HepG2 (cell line): ENCODE data around the gene INSYN2B. TPM values are rescaled to one million over a fixed set of nuclear protein-coding genes. Genes with fewer than 3 reads are reported as not detected.

Experiments used
- ATAC-seq: fragments of 200-7000 bp; cut with Tn5 transposase; 3 replicates; pipeline ENCODE4 v1.9.1; 2020; ENCODE audit warnings: mild to moderate bottlenecking, moderate library complexity
- BruUV-seq: library from RNA; stranded (reverse); fragments of 400-500 nt; replicated peaks from 2 replicates; lab custom pipeline; 2021; lab: Mats Ljungman, UMichigan
- CTCF ChIA-PET: fragments of 300-600 bp; formaldehyde crosslinking; extraction: SDS; loops from one replicate; lab custom pipeline; 2021; ENCODE audit warnings: low total read pairs, inconsistent platforms, low intra/inter-chr PET ratio; lab: Yijun Ruan, JAX
- POLR2A ChIA-PET: fragments of 350-600 bp; sonication (Branson Sonifier 250); formaldehyde crosslinking; loops from one replicate; lab custom pipeline; 2020; ENCODE audit warnings: antibody characterized with exemption, inconsistent platforms; lab: Yijun Ruan, JAX
- DNase-seq: peaks from one replicate; pipeline ENCODE4 v3.0.0-alpha.2; 2015; ENCODE audit warnings: low spot score
- FAIRE-seq: peaks from 3 replicates; lab custom pipeline; 2011; peaks lifted over from hg19 to GRCh38; lab: Jason Lieb, UNC
- H2AFZ ChIP-seq: one replicate; pipeline ENCODE4 v1.6.1; 2011; ENCODE audit warnings: low read length, inconsistent platforms
- H3K27ac ChIP-seq: fragments of 300-600 bp; 3 replicates; pipeline ENCODE4 v1.8.0; 2011; ENCODE audit warnings: mixed run types, mild to moderate bottlenecking, mixed read lengths, low read length, inconsistent platforms; ENCODE audit not compliant: insufficient read depth; ENCODE audit errors: extremely low read length
- H3K27me3 ChIP-seq, 2 experiments: fragments of 200-600 bp in 1 of 2; 2 replicates in 1 of 2; 3 replicates in 1 of 2; pipeline versions ENCODE4 v1.6.0 to v1.8.0; 2011; ENCODE audit warnings: low read length in 2 of 2, mild to moderate bottlenecking in 2 of 2, moderate library complexity in 2 of 2, inconsistent platforms in 1 of 2; ENCODE audit not compliant: insufficient read depth in 2 of 2, control insufficient read depth in 1 of 2
- H3K36me3 ChIP-seq, 2 experiments: fragments of 200-600 bp in 1 of 2; replicated peaks in 1 of 2; 2 replicates in 1 of 2; 3 replicates in 1 of 2; pipeline versions ENCODE4 v1.5.1 to v1.8.0; 2011; ENCODE audit warnings: low read length in 2 of 2, inconsistent platforms in 1 of 2; ENCODE audit not compliant: insufficient read depth in 2 of 2, control insufficient read depth in 1 of 2
- H3K4me1 ChIP-seq: 2 replicates; pipeline ENCODE4 v1.5.1; 2012; ENCODE audit warnings: low read length, inconsistent platforms; ENCODE audit not compliant: insufficient read depth
- H3K4me2 ChIP-seq: 2 replicates; pipeline ENCODE4 v1.6.0; 2011; ENCODE audit warnings: low read depth, low read length, inconsistent platforms
- H3K4me3 ChIP-seq, 3 experiments: fragments of 200-600 bp in 1 of 3; sonication (generic), shearing (Covaris generic) in 1 of 3; replicated peaks in 1 of 3; 2 replicates each; pipeline ENCODE4 v1.5.1; 2011 to 2016; ENCODE audit warnings: low read length in 3 of 3, inconsistent platforms in 2 of 3, low read depth in 2 of 3, mild to moderate bottlenecking in 2 of 3, control low read depth in 1 of 3, mixed read lengths in 1 of 3; ENCODE audit not compliant: insufficient read depth in 1 of 3
- H3K79me2 ChIP-seq: one replicate; pipeline ENCODE4 v1.6.1; 2011; ENCODE audit warnings: low read length, inconsistent platforms; ENCODE audit not compliant: insufficient read depth
- H3K9ac ChIP-seq: 2 replicates; pipeline ENCODE4 v1.6.0; 2011; ENCODE audit warnings: mild to moderate bottlenecking, low read depth, low read length, inconsistent platforms; ENCODE audit not compliant: insufficient read depth
- H3K9me3 ChIP-seq: 2 replicates; pipeline ENCODE4 v1.5.1; 2012; ENCODE audit warnings: mild to moderate bottlenecking, low read length
- H4K20me1 ChIP-seq: 2 replicates; pipeline ENCODE4 v1.6.0; 2011; ENCODE audit warnings: inconsistent platforms, mild to moderate bottlenecking, low read length, moderate library complexity; ENCODE audit not compliant: insufficient read depth
- ATF7 ChIP-seq, 2 experiments: fragments of 450-650 bp in 1 of 2; sonication (generic) in 1 of 2; formaldehyde crosslinking in 1 of 2; IDR thresholded peaks; 2 replicates each; pipeline versions ENCODE4 v1.4.0 to v1.6.1; 2016 to 2020; ENCODE audit warnings: antibody characterized with exemption in 1 of 2, mild to moderate bottlenecking in 1 of 2, missing genetic modification reagents in 1 of 2
- FOXM1 ChIP-seq: sonication (generic); formaldehyde crosslinking; IDR thresholded peaks from 2 replicates; pipeline ENCODE4 v1.5.0; 2020; ENCODE audit warnings: missing genetic modification reagents
- HINFP ChIP-seq: sonication (generic); formaldehyde crosslinking; IDR thresholded peaks from 2 replicates; pipeline ENCODE4 v1.4.0; 2020; ENCODE audit warnings: low read depth, mild to moderate bottlenecking, missing genetic modification reagents
- MEF2D ChIP-seq: sonication (generic); formaldehyde crosslinking; IDR thresholded peaks from 2 replicates; pipeline ENCODE4 v1.5.1; 2020; ENCODE audit warnings: mild to moderate bottlenecking, missing genetic modification reagents
- MEIS1 ChIP-seq: sonication (generic); formaldehyde crosslinking; IDR thresholded peaks from 2 replicates; pipeline ENCODE4 v1.9.0; 2021; ENCODE audit warnings: mild to moderate bottlenecking, missing genetic modification reagents, moderate library complexity, borderline replicate concordance
- NKX3-1 ChIP-seq: sonication (generic); formaldehyde crosslinking; IDR thresholded peaks from 2 replicates; pipeline ENCODE4 v1.5.0; 2020; ENCODE audit warnings: missing genetic modification reagents
- NR1H2 ChIP-seq: sonication (generic); formaldehyde crosslinking; IDR thresholded peaks from 2 replicates; pipeline ENCODE4 v1.8.1; 2022; ENCODE audit warnings: low read depth, missing genetic modification reagents, borderline replicate concordance
- PITX1 ChIP-seq: sonication (generic); formaldehyde crosslinking; IDR thresholded peaks from 2 replicates; pipeline ENCODE4 v1.5.1; 2020; ENCODE audit warnings: mild to moderate bottlenecking, missing genetic modification reagents
- SNAPC5 ChIP-seq: sonication (generic); formaldehyde crosslinking; IDR thresholded peaks from 2 replicates; pipeline ENCODE4 v1.8.1; 2023; ENCODE audit warnings: mild to moderate bottlenecking, missing genetic modification reagents, borderline replicate concordance
- ZNF101 ChIP-seq: sonication (generic); formaldehyde crosslinking; IDR thresholded peaks from 2 replicates; pipeline ENCODE4 v1.4.0; 2020; ENCODE audit warnings: mild to moderate bottlenecking, low read depth, missing genetic modification reagents, borderline replicate concordance
- ZNF768 ChIP-seq: sonication (generic); formaldehyde crosslinking; IDR thresholded peaks from 2 replicates; pipeline ENCODE4 v1.4.0; 2020; ENCODE audit warnings: missing genetic modification reagents
- ZNF839 ChIP-seq: sonication (generic); formaldehyde crosslinking; IDR thresholded peaks from 2 replicates; pipeline ENCODE4 v1.4.0; 2020; ENCODE audit warnings: missing genetic modification reagents, mild to moderate bottlenecking, borderline replicate concordance
- WGBS: methylation state at CpG from one replicate; pipeline ENCODE4 v1.1.6; 2017; ENCODE audit warnings: low lambda C conversion rate; 5-methylcytosine and 5-hydroxymethylcytosine counted together
- in situ Hi-C: cut with HindIII; loops from 2 replicates; pipeline ENCODE4 v1.10.0; 2017; ENCODE audit warnings: low pct_unique_long_range_greater_than_20kb; ENCODE audit not compliant: extremely low pct_ligation_motif_present
- intact Hi-C: fragments of 100-400 bp; cut with micrococcal nuclease; formaldehyde crosslinking; loops from one replicate; pipeline ENCODE4 v1.10.0; 2022; ENCODE audit not compliant: unreplicated experiment
- polyA plus RNA-seq, 8 experiments: library from polyadenylated mRNA; depleted of rRNA in 3 of 8; stranded (reverse) in 7 of 8; unstranded in 1 of 8; fragments of >200 nt; fragmentation: Illumina TruSeq in 4 of 8; extraction: Trizol in 4 of 8; gene quantifications; 2 replicates each; pipeline versions ENCODE4 v1.2.1 to v1.2.3, GENCODE V29; 2011 to 2016; ENCODE audit warnings: low read depth in 4 of 8, missing spikeins in 1 of 8, mixed read lengths in 1 of 8; ENCODE audit not compliant: insufficient read depth in 1 of 8
- total RNA-seq, 5 experiments: library from RNA; depleted of rRNA; stranded (reverse); fragments of >200 nt; fragmentation: Illumina TruSeq; extraction: Trizol; gene quantifications; 2 replicates each; pipeline ENCODE4 v1.2.3, GENCODE V29; 2016; ENCODE audit warnings: low read depth in 1 of 5

The INSYN2B gene
- total and polyA plus RNA-seq, 2 of the 13 experiments (the other 11 are each of a cell fraction or from before 2014, with no cell fraction given): not detected

GRCh38 chr5:169971780-169972179, 8.5 kb downstream of the INSYN2B start (continued):
- no peak for TF ChIP-seq PITX1 (CRISPR knock-in tag)
- TF ChIP-seq SNAPC5 (CRISPR knock-in tag): no peak
- TF ChIP-seq NKX3-1: no peak
- no peak for TF ChIP-seq MEIS1
- no peak for TF ChIP-seq FOXM1 (CRISPR knock-in tag)
- TF ChIP-seq ZNF768: no peak
- no peak for TF ChIP-seq ZNF101 (CRISPR knock-in tag)
- TF ChIP-seq ZNF839: no peak

DNA sequence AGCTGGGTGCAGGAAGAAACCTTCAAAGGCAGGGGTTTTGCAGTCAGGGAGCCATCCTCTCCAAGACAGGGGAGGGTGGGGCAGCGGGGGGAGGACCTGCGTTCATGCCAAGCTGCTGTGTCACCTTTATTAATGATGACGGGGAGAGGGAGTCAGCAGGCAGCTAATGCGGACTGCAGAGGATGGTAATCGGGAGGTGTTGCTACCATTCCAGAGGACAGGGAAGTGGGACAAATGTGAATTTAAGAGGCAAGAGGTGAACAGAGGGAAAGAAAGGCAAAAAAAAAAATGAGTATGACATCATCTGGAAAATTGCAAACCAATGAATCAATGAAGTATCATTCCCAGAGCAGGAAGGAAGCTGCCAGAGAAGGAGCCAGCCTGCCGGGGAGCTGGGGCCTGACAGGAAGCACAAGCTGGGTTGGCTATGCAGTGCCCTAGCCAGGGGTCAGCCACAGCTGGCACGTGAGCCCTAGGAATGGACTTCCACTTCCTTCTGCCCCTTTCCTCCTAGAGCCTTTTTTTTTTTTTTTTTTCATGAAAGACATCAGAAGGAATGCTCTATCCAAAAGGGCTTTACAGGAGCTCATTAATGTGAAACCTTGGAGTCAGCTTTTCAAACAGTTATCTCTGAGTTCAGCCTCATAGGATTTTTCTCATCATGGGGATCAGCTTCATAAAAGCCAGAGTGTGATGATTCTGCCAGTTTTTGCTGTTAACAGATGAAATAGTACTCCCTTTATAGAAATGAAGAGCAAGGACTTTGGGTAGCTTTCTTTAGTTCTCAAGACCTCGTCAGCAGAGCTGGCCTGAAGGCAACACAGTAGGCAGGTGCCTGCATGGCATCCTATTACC, 9.2 kb downstream of the INSYN2B start:
- H3K27ac ChIP-seq: no peak overlapping the region
- H3K9ac ChIP-seq: no peak overlapping the region
- FAIRE-seq (no peak), ATAC-seq (no peak), DNase-seq (no peak)
- H3K4me1 ChIP-seq: no peaks in the 10 kb centered on the region
- no TSS peak for BruUV-seq
- POLR2A ChIA-PET: no interaction called here
- no peaks in the 10 kb centered on the region for H3K9me3 ChIP-seq
- H3K79me2 ChIP-seq: no peaks in the 10 kb centered on the region
- H4K20me1 ChIP-seq: no peaks in the 10 kb centered on the region
- no peak overlapping the region for H3K4me3 ChIP-seq
- intact Hi-C loops (no loop called here), in situ Hi-C loops (no loop called here)
- no peak overlapping the region for H2AFZ ChIP-seq
- H3K27me3 ChIP-seq: peaks cover 0 to 5% of the 10 kb centered on the region in 2 experiments; a peak in 1 of 5 replicates
- CTCF ChIA-PET: no interaction called here
- H3K36me3 ChIP-seq: no peaks in the 10 kb centered on the region
- no peak overlapping the region for H3K4me2 ChIP-seq
- no peak for TF ChIP-seq NR1H2 (CRISPR knock-in tag)
- TF ChIP-seq ATF7 (IDR thresholded peaks at IDR 0.05): peak; percentile 77
- TF ChIP-seq ATF7 (CRISPR knock-in tag; IDR thresholded peaks at IDR 0.05): no peak
- no peak for TF ChIP-seq MEF2D (CRISPR knock-in tag)
- TF ChIP-seq HINFP (CRISPR knock-in tag): no peak
- TF ChIP-seq, all 625 proteins: peak for 1
- 21% methylated on average over 8 of the region's 8 CpGs for WGBS
